ENCODE data around the gene IL4R. TPM values are rescaled to one million over a fixed set of nuclear protein-coding genes. Genes with fewer than 3 reads are reported as not detected.
A peak's percentile ranks its signal among the peaks of the same experiment; 100 is the strongest.

Gene IL4R
- total RNA-seq, 1 donor from 2014 or later: 31.7 TPM

DNA sequence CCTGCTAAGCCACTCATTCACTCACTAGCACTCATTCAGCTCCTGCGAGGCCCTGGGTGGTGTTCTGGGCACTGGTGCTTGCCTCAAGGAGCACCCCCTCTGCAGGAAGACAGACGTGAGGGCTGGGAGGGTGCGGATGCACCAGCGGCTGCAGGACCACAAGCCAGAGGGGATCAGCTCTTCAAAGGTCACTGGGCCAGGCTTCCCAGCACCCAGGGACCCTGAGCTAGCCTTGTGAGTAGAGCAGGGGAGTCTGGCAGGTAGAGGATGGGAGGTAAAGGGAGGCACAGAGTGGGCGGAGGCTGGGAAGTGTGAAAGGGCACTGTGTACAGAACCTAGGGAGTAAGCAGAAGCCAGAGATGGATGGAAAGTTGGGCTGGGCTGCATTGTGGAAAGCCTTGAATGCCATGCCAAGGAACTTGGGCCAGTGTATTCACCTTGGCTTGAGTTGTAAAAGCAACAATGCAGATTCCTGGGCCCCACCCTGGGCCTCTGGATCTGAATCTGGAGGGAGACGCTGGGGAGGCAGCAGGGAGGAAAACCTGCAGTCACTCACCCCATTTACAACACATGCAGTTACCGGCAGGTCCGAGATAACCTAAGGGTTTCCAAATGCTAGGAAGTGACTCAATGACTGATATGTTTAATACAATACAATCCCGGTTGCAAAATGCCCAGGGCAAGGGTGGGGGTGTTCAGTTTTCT is 1.7 kb downstream of the IL4R start:
- peak; percentile 85 for DNase-seq (ENCODE audit: low read depth)

GRCh38 chr16:27316038-27316680 is 2.4 kb downstream of the IL4R start:
- no peak for DNase-seq (ENCODE audit: low read depth)

DNA sequence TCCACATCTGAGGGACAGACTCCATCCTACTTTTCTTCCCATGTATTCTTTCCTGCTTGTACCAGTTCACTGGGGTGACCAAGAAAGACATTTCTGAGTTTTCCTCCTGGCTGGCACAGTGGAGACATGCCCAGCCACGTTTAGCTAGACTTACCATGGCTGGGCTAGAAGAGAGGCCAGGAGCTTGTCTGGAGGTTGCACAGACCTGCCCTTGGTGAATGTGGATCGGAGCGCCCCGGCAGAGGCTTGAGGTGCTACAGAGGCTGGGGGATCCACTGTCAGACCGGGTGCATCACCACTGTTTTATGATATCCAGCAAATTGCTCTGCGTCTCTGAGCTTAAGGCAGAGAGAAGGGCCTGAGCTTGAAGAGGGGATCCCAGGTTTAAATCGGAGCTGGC is 3.5 kb downstream of the IL4R start:
- DNase-seq (ENCODE audit: low read depth): no peak

DNA sequence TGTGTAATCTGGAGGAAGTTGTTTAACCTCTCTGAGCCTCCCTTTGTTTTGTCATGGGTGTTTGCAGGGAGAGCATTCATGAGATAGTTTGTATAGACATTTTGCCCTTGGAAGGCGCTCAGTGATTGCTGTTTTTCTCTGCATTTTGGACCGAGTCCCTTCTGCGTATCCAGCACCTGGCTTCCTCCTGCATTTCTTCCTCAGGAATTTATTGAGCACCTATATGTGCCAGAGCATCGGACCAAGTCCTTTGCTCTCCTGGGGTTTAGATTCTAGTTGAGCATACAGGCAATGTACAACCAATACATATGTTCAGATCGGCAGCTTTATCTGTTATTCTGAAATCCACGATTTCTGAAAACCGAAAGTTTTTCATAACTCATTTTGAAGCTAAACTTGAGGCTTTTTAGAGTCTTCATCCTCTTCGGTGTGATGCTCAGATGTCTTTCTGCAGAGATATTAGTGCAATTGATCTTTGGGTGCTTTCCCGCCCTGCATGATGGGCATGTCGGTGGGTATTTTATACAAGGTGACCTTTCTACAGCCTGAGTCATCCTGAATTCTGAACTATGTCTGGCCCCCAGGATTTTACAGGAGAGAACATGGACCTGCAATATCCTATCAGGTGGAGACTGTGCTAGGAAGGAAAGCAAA is 4.1 kb downstream of the IL4R start:
- no peak for DNase-seq (ENCODE audit: low read depth)

DNA sequence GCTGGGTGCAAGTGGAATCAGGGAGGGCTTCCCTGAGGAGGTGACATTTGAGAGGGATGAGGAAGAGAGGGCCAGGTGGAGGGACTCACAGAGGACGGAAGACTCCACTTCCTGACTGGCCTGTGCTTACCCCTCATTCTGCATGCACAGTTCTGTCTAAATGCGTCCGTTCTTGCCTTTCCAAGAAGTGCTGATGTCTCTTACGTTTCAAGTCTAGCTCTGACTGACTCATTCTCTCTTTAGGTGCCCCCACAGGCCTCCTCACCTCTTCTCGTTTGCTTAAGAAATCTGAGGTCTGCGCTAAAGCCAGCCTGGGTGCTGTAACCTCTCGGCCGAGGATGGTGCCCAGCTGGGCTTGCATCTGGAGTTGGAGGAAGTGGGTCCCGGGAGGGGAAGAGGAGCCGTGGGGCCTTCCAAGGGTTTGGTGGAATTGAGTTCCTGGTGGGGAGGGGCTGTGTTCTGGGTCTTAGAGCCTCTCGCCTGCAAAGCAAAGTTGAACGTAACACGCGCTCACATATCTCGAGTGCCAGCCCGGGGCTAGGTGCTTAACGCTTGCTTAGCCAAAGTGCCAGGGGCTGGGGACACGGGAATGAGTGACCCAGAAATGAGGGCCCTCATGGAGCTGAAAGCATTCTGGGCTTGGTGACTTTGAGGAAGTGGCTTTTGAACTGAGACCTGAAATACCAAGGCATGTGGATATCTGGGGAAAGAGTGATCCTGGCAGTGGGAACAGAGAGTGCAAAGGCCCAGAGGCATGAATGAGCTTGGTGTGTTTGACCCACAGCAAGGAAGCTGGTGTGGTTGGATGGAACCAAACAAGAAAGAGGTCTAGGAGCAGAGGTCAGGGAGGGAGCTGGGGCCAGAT is 4.8 kb downstream of the IL4R start:
- peak; percentile 36 for DNase-seq (ENCODE audit: low read depth)

GRCh38 chr16:27319257-27319965 is 5.6 kb downstream of the IL4R start:
- no peak for DNase-seq (ENCODE audit: low read depth)

DNA sequence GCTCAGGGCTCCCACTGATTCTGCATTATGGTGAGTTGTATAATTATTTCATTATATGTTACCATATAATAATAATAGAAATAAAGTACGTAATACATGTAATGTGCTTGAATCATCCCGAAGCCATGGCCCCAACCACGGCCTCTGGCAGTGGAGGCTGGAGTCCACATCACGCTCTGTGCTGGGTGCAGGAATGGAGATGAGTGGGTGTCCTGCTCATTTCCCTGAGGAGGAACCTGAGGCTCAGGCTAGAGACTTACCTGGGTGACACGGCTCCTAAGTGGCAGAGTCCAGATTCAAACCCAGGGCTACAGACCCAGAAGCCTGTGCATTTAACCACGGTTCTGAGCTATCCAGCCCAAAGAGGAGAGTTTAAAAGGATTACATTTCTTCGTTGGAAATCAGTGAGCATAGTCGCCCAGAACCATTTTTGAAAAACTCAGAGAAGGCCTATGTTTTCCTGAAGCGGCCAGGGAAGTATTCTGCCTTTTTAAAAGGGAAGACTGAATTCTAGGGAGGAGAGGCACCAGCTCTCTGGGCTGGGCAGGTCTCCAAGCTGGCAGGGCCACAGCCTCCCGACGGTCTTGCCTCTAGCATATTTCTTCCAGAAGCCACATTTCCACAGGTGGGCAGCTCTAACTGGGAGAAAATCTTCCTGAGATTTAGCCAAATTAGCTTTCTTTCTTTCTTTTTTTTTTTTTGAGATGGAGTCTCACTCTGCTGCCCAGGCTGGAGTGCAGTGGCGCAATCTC is 6.7 kb downstream of the IL4R start:
- no peak for DNase-seq (ENCODE audit: low read depth)

DNA sequence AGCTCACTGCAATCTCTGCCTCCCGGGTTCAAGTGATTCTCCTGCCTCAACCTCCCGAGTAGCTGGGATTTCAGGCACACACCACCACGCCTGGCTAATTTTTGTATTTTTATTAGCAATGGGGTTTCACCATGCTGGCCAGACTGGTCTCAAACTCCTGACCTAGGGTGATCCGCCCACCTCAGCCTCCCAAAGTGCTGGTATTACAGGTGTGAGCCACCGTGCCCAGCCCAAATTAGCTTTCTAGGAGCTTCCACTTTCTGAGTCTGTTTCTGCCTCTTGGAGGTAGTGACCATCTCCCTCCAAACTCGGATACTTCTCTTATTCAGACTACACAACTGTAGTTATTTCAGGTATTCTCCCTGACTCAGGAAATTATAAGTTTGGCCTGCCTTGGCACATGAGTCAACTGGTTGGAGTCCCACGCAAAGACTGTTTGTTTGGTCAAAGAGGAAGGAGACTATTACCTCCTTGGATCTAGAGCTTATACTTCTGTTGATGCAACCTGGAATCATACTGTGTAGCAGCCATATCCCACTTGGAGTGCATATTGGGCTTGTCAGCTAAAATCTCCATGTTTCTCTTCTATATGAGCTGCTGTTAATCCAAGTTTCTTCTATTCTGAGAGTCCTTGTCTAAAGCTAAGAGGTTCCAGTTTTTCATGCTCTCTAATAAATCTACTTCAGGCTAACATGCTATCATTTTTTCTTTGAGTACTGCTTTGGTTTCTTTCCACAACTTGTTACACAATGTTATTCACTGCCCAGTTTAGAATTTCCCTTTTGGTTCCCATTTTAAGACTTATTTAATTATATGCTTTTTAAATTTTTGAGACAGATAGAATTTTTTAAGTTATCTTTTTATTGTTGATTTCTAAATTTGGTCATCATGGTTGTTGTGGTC is 7.5 kb downstream of the IL4R start:
- peak; percentile 60 for DNase-seq (ENCODE audit: low read depth)

DNA sequence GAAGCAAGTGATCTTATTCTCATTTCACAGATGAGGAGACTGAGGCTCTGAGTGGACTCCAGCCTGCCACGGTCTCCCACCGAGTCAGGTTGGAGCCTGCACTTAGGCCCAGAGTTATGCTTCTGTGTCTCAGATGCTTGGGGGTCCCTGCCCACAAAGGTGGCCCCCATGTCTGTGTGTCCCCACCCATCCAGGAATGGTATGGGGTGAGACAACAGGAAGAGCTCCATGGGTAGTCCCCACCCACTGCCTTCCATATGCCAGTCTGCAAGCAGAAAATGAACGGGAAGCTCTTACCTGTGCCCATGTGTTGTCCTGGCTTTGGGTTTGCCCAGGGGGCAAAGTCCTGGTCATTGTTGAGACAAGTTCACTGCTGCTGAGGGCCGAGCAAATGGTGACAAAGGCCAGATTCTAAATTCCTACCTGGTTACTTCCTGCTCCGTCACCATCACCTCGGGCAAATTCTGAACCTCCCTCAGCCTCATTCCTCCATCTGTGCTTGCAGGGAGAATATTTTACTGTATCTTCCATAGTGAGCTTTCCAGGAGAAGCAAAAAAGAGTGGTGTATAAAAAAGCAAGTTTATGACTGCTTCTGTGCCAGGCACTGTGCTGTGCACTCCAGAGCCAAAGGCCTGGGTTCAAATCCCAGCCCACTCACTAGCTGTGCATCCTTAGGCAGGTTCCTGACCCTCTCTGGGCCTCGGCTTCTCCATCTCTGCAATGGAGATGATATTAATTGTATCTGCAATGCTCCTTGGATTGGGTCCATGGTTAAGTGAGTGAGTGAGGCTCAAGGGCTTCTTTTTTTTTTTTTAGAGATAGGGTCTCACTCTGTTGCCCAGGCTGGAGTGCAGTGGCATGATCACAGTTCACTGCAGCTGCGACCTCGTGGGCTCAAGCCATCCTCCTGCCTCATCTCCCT is 9.3 kb downstream of the IL4R start:
- DNase-seq (ENCODE audit: low read depth): peak; percentile 43

DNA sequence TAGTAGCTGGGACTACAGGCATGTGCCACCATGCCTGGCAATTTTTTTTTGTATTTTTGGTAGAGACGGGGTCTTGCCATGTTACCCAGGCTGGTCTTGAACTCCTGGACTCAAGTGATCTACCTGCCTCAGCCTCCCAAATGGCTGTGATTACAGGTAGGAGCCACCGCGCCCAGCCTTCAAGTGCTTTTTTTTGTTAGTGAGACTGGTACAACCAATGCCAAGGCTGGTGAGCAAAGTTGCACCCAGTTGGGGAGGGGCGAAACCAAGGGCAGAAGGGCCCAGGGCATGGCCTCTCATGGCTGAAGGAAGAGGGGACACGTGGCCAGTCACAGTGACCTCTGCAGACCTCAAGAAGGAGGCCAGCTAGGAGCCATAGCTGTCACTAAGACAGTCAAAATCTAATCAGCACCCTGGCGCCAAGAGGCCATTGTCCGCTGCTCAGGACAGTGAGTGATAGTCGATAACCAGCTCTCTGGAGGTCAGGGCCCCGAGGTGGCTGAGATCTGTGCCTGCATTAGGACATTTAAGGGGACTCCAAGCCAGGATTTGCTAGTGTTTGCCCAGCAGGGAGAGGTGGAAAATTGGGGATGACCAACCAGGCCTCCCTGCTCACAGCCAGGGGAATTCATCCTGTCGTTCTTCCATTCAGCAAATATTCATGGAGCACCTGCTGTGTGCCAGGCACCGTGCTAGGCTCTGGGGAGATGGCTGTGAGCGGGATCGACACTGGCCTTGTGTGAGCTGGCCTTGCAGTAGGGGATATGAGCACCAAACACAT is 10.2 kb downstream of the IL4R start:
- DNase-seq (ENCODE audit: low read depth): no peak

DNA sequence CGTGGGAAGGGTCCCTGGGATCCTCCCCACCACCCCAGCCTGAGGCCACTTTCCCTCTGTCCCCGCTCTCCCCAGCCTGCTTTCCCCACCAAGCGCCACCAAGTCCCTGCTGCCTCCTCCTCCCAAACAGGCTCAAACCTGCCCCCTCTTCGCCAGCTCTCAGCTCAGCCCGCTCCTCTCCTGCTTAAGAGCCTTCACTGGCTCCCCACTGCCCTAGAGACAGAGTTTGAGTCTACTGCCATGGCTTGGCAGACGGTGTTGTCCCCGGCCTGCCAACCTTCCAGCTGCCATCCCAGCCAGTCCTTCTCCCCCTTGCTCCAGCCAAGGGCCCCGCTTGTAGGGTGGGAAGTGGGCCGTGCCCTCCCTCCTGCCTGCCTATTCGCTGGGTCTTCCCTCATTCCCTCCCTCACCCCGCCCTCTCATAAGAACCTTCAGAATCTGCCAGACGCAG is 11.1 kb downstream of the IL4R start:
- DNase-seq (ENCODE audit: low read depth): no peak

GRCh38 chr16:27325736-27326135 is 12.0 kb downstream of the IL4R start:
- no peak for DNase-seq (ENCODE audit: low read depth)

GRCh38 chr16:27326251-27326650 is 12.5 kb downstream of the IL4R start:
- DNase-seq (ENCODE audit: low read depth): no peak

DNA sequence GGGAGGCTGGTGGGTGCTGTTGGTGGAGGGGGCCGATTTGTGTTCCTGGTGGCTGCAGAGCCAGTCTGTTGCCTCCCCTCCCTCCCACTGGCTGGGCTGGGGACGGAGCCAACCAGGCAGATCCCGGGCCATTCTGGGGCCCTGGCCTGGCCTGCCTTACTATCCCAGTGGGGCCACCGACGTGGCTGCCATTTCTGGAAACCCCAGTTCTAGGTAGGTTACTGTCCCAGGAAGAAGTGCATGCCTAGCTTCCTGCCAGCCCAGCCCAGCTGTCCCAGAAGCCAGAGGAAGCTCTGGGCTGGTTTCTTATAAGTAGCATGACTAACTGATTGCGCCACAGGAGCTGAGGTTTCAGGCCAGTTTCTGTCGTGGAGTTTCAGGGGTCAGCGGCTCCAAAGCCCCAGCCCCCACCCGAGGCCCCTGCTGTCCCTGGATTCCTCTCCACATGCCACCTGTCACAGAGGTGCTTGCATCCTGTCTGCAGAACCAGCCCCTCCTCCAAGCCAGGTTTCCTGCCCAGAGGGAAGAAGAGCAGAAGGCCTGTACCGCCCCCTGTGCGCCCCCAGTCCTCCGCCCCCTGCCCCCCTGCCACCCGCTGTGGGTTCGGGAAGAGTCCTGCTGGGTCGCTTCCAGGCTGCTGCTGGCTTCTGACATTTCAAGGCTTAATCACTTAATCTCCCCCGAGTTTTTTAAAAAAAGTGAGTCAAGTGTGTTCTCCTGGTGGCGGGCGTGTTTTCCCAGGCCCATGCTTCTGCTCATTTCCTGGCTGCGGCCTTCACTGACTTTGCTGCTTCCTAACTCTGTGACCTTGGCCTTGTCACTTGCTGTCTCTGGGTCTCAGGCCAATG is 13.2 kb downstream of the IL4R start:
- DNase-seq (ENCODE audit: low read depth): peak; percentile 95

DNA sequence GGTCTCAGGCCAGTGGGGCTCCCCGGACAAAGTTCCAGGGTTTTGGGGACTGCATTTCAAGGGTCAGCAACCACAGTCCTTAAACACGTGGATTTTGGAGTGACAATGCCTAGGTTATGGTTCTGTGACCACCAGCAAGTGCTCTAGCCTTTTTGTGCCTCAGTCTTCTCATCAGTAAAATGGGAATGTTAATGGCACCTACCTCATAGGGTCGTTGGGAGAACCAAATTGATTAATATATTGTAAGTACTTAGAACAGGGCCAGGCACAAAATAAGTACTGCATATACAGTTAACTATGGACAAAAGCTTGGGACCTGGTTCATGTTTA is 13.8 kb downstream of the IL4R start:
- DNase-seq (ENCODE audit: low read depth): no peak

DNA sequence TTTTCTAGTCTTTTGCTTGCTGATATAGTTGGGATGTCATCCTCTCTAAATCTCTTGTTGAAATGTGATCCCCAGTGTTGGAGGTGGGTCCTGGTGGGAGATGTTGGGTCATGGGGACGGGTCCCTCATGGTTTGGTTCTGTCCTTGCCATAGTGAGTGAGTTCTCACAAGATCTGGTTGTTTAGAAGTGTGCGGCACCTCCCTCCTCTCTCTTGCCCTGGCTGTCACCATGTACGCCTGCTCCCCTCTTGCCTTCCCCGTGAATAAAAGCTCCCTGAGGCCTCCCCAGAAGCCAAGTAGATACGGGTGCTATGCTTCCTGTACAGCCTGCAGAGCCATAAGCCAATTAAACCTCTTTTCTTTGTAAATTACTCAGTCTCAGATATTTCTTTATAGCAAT is 15.2 kb downstream of the IL4R start:
- no peak for DNase-seq (ENCODE audit: low read depth)

Measured in renal cortical epithelial cell (primary cell).